Peyer's patch (tissue), 4 donors: ENCODE measurements around the gene GADD45GIP1. TPM values are rescaled to one million over a fixed set of nuclear protein-coding genes. Genes with fewer than 3 reads are reported as not detected.

ENCODE experiments used
- DNase-seq, 3 donors: peaks; one replicate each; pipeline ENCODE4 v3.0.0-alpha.2; 2017 to 2019
- H3K27ac ChIP-seq, 4 donors: fragments of 200-600 bp; sonication (generic); one replicate each; pipeline ENCODE4 v1.5.1; 2016 to 2019
- H3K27me3 ChIP-seq, 2 donors: fragments of 200-600 bp; sonication (generic); one replicate each; pipeline ENCODE4 v1.5.1; 2019
- H3K36me3 ChIP-seq, 3 donors: fragments of 200-600 bp; sonication (generic); one replicate each; pipeline ENCODE4 v1.5.1; 2016 to 2019
- H3K4me1 ChIP-seq, 4 donors: fragments of 200-600 bp; sonication (generic); one replicate each; pipeline ENCODE4 v1.5.1; 2016 to 2019
- H3K4me3 ChIP-seq, 4 donors: fragments of 200-600 bp; sonication (generic); 1 replicate in 3 of 4; 2 replicates in 1 of 4; pipeline ENCODE4 v1.5.1; 2016 to 2019; ENCODE audit warnings: mild to moderate bottlenecking in 1 of 4
- H3K9me3 ChIP-seq, 4 donors: fragments of 200-600 bp; sonication (generic); one replicate each; pipeline ENCODE4 v1.5.1; 2016 to 2019; ENCODE audit warnings: mild to moderate bottlenecking in 1 of 4
- POLR2A ChIP-seq, 2 donors: fragments of 450-650 bp; IDR thresholded peaks; one replicate each; pipeline ENCODE4 v1.5.1; 2017; ENCODE audit warnings: antibody characterized with exemption in 2 of 2, mild to moderate bottlenecking in 2 of 2, moderate library complexity in 2 of 2
- total RNA-seq, 4 donors: library from RNA; depleted of rRNA; stranded (reverse); fragments of >200 nt; gene quantifications; one replicate each; pipeline ENCODE4 v1.1.0, GENCODE V29; 2016
- TF ChIP-seq, protein P1 (sequence below), 6 experiments: fragments of 450-650 bp in 4 of 6; fragments of 200-600 bp in 2 of 6; sonication (generic) in 1 of 6; IDR thresholded peaks; one replicate each; pipeline ENCODE4 v1.5.1; 2017 to 2019; ENCODE audit warnings: antibody characterized with exemption in 6 of 6, mild to moderate bottlenecking in 3 of 6, moderate library complexity in 1 of 6

Gene GADD45GIP1
- total RNA-seq, 4 donors from 2014 or later = 12.5 to 43.7 (median 15.6) TPM

- no peak for TF ChIP-seq POLR2A (IDR thresholded peaks at IDR 0.05)
- TF ChIP-seq, protein P1, sequence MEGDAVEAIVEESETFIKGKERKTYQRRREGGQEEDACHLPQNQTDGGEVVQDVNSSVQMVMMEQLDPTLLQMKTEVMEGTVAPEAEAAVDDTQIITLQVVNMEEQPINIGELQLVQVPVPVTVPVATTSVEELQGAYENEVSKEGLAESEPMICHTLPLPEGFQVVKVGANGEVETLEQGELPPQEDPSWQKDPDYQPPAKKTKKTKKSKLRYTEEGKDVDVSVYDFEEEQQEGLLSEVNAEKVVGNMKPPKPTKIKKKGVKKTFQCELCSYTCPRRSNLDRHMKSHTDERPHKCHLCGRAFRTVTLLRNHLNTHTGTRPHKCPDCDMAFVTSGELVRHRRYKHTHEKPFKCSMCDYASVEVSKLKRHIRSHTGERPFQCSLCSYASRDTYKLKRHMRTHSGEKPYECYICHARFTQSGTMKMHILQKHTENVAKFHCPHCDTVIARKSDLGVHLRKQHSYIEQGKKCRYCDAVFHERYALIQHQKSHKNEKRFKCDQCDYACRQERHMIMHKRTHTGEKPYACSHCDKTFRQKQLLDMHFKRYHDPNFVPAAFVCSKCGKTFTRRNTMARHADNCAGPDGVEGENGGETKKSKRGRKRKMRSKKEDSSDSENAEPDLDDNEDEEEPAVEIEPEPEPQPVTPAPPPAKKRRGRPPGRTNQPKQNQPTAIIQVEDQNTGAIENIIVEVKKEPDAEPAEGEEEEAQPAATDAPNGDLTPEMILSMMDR (IDR thresholded peaks at IDR 0.05) = no peak
- H3K4me3 ChIP-seq = peak overlapping the region; percentile 80 to 99 (median 88)
- H3K27ac ChIP-seq = peak overlapping the region; percentile 43 to 97 (median 90)
Observed at GRCh38 chr19:12939975-12940423, 17.0 kb downstream of the GADD45GIP1 start.

DNA sequence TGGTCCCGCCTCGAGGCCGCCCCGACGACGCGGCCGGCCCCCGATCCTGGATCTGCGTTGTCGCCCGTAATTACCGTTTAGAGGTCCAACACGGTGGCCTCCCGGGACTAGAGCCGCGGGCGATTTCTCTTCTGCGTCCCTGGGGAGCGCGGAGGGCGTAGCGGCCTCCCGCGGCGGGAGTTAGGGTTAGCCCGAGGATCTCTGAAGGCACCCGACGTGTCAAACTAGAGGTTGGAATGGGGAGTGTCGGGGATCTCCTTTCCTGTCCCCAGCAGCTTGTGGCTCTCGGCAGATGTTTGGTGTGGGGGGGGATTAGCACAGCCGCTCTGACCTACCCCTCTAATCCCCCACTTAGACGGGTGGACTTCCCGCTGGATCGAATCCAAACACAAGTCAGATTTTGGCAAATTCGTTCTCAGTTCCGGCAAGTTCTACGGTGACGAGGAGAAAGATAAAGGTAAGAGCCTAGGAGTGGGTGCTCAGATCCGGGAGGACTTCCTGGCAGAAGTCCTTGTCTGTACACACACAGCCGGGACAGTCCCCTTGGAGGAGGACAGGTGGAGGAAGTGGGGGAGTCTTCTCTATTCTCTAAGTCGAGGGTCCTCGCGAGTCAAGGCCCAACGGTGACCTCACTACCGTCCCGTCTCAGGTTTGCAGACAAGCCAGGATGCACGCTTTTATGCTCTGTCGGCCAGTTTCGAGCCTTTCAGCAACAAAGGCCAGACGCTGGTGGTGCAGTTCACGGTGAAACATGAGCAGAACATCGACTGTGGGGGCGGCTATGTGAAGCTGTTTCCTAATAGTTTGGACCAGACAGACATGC is 18.0 kb downstream of the GADD45GIP1 start:
- Histone ChIP-seq H3K9me3 (no peaks in the 10 kb centered on the region), H3K4me1 (peaks cover 0 to 51% (median 20%) of the 10 kb centered on the region in 4 donors), H3K36me3 (peaks cover 0 to 42% (median 0%) of the 10 kb centered on the region in 3 donors), H3K4me3 (peak overlapping the region; percentile 80 to 99 (median 88)), H3K27me3 (no peaks in the 10 kb centered on the region), H3K27ac (peak overlapping the region; percentile 85 to 97 (median 90))
- peak in 2 of 3 donors; percentile 43 to 70 for DNase-seq
- TF ChIP-seq, protein P1 (IDR thresholded peaks at IDR 0.05) = peak in 3 of 6 experiments; percentile 12 to 48 (median 33)
- TF ChIP-seq POLR2A (IDR thresholded peaks at IDR 0.05) = no peak

More at GRCh38 chr19:12939975-12940423, 17.0 kb downstream of the GADD45GIP1 start:
- peaks cover 0 to 51% (median 20%) of the 10 kb centered on the region in 4 donors for H3K4me1 ChIP-seq
- no peaks in the 10 kb centered on the region for H3K27me3 ChIP-seq
- no peaks in the 10 kb centered on the region for H3K9me3 ChIP-seq
- peaks cover 0 to 50% (median 0%) of the 10 kb centered on the region in 3 donors for H3K36me3 ChIP-seq
- DNase-seq = no peak

DNA sequence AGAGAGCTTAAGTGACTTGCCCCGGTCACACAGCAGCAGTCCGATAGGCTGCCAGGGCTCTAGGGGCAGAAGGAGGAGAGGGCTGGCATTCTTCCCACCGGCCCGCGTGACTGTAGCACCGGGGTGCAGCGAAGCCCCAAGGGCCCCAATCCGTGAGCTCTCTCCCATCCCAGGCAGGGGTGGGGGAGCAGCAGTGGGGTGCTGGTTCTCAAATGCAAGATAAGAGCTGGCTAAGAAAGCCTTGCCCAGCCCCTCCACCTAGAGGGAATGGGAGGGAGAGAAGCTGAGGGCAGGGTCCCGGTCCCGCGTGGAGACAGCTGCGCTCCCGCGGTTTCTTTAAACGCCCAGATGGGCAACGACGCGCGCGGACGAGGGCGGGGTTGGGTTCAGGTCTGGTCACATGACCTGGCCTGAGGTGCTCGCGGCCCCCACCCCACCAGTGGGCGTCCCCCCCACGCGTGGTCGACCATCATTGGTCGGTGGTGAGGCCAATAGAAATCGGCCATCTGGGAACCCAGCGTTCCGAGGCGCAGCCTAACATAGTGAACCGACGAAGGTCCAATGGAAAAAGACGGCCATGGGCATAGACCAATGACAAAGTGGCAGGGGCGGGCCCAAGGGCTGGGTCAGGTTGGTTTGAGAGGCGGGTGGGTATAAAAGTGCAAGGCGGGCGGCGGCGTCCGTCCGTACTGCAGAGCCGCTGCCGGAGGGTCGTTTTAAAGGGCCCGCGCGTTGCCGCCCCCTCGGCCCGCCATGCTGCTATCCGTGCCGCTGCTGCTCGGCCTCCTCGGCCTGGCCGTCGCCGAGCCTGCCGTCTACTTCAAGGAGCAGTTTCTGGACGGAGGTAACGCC is 18.9 kb downstream of the GADD45GIP1 start, which contains the start of gene CALR:
TSS of gene CALR (plus strand) at position 683 of the 852 bp plus-strand sequence. CDS start at position 754, 71 bp downstream.
- Histone ChIP-seq H3K4me1 (peaks cover 0 to 44% (median 20%) of the 10 kb centered on the region in 4 donors), H3K4me3 (peak within 1 kb of the TSS; percentile 80 to 99 (median 88)), H3K9me3 (no peaks in the 10 kb centered on the region), H3K27ac (peak within 1 kb of the TSS; percentile 85 to 97 (median 90)), H3K27me3 (no peaks in the 10 kb centered on the region), H3K36me3 (peaks cover 0 to 33% (median 0%) of the 10 kb centered on the region in 3 donors)
- TF ChIP-seq, protein P1 (IDR thresholded peaks at IDR 0.05) = peak in 2 of 6 experiments; percentile 41 to 44
- TF ChIP-seq POLR2A (IDR thresholded peaks at IDR 0.05) = peak; percentile 100
- DNase-seq = peak; percentile 98 to 100 (median 100)

- H3K36me3 ChIP-seq = peaks cover 0 to 25% (median 0%) of the 10 kb centered on the region in 3 donors
- peaks cover 3 to 45% (median 27%) of the 10 kb centered on the region in 4 donors for H3K4me1 ChIP-seq
- no peak for TF ChIP-seq POLR2A (IDR thresholded peaks at IDR 0.05)
- TF ChIP-seq, protein P1 (IDR thresholded peaks at IDR 0.05) = no peak
- DNase-seq = peak in 1 of 3 donors; percentile 49
- peak overlapping the region; percentile 36 to 99 (median 70) for H3K4me3 ChIP-seq
- H3K9me3 ChIP-seq = no peaks in the 10 kb centered on the region
- H3K27ac ChIP-seq = peak overlapping the region; percentile 7 to 97 (median 41)
- no peaks in the 10 kb centered on the region for H3K27me3 ChIP-seq
Observed at GRCh38 chr19:12937093-12937926, 19.7 kb downstream of the GADD45GIP1 start.
